Femur (tissue), 1 donor: Measurements from ENCODE around the gene EFNB2.
A peak's percentile ranks its signal among the peaks of the same experiment; 100 is the strongest.

Experiments
- DNase-seq: peaks from one replicate; pipeline ENCODE4 v3.0.0-alpha.2; 2017

Gene EFNB2

DNA sequence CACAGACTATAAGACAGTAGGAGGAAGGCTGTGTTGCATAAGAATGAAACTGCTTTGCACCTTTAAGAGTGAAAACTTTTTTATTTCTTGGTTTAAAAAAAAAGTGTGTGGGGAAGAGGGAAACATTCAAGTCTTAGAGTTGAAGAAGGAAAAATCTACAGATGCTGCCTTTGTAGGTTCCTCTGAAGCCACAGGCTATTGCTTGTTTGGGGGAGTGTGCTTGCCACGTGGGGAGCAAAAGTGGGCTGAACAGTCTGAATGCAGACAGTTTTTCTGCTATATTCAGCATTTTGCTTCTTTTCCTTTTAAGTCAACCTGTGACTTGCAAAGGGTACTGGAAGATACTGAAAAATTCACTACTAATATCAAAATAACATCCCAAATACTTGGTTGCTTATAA, 36.9 kb downstream of the EFNB2 start:
- no peak for DNase-seq

- DNase-seq: no peak
Observed at GRCh38 chr13:106498158-106498557, 37.3 kb downstream of the EFNB2 start.

- no peak for DNase-seq
Observed at GRCh38 chr13:106497079-106497478, 38.4 kb downstream of the EFNB2 start.

DNA sequence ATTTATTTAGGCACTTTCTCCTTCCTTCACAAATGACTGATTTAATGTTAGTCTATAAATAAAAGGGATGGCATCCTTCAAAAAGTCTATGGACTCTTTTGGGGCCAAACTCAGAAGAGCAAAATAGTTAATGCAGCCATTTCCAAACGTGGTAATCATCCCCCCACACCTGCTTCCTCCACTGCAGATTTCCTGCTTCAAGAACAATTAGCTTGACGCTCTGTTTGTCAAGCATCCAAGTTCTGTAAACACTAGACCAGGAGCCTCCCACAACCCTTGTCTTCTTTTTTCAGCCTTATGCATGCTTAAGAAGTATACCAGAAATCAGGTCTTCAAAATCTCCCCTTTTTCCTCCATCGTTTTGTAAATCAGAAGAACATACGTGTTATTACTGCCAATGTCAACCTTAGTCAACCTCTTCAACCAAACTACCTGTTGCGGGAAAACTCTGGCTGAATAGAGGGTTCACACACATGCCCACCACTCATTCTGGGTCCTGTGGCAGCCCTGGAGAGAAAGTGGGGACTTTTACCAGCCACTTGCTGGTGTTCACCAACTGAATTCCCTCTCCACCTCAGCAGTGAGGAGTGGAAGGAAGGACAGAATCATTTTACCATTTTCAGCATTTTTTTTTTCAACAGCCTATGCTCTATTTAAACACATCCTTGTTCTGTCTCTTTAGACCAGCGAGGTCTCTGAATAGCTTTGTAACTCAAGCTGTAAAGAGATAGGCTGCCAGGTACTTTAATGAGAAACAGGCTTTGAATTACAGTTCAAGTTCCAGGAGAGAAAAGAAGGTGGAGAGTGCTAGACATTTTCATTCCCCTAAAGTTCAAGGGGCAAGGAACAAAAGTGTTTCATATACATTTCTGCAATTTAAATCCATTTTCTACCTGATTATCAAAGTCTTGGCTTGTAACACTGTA, 39.1 kb downstream of the EFNB2 start:
- no peak for DNase-seq

GRCh38 chr13:106494936-106495335, 40.5 kb downstream of the EFNB2 start:
- DNase-seq: no peak

DNA sequence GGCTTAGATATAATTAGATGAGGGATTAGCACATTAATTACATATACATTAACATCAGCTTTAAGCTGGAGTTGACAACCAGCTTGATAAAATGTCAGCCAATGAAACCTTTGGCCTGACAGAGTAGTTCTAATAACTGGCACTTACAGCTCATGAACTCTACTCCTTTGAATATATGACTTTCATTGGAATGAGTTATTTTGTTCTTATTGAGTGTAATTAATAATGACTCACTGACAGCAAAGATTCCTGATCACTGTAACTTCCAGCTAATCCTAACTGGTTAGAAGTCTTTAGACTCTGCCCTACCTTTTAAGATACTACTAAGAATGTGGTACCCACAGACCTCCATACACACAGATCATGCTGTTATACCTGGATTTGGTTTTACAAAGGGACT, 41.0 kb downstream of the EFNB2 start:
- DNase-seq: no peak

DNA sequence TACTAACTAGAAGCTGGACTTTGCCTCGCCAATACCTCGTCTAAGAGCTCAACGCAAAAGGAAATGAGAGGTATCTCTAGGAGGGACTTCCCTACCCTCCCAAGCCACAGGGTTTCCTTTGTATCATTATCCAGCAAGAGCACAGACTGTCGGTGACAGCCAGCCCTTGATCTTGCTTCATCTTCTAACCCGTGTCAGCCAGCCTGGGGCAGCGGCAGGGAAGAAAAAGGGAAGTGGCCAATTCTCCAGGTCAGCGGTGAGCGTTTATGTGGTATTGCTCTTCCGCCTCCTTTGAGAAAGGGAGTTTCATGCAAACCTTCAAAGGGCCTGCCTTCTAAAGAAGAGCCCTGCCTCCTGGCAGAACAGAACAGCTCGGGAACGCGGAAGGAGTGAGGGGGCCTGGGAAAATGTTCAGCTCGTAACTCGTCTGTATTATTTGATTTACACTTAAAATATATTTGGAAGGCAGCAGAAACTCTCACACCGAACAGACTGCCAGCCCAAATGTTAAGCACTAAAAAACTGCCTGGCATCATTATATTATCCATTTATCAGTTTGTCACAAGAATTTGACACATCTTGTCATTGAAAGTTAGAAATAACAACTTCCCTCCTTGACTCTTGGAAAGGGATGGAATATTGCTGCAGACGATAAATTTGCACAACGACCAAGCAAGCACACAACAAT, 41.8 kb downstream of the EFNB2 start:
- DNase-seq: peak; percentile 51

GRCh38 chr13:106492588-106493475, 42.6 kb downstream of the EFNB2 start:
- no peak for DNase-seq

DNA sequence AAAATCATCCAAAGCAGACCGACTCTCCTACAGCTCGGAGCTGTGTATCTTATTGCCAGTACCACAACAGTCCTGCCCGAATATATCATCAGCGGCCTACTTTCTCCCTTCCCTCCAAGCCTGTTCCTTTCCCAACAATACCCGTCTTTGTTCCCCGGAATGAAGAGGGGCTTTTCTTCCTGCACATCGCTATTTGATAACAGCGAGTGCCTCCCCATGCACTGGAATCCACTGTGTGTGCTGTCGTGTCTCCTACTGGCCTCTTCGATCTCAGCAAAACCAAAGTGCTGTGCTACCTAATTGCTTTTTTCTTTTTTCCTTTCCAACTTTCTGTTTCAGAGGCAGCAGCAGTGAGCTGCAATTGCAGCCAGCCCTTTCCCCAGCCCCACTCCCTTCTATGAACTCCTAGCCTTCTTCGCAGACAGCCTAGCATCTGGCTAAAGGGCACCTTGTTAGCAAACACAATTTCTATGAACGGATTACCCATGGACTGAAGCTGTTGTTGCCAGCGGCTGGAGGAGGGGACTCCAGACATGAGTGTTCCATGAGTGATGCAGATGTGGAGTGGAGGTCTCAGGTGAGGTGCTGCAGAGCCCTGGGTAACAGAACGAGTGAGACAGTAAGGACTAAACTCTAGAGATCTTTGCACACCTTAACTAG, 43.4 kb downstream of the EFNB2 start:
- no peak for DNase-seq

- no peak for DNase-seq
Observed at GRCh38 chr13:106491463-106491862, 44.0 kb downstream of the EFNB2 start.

DNA sequence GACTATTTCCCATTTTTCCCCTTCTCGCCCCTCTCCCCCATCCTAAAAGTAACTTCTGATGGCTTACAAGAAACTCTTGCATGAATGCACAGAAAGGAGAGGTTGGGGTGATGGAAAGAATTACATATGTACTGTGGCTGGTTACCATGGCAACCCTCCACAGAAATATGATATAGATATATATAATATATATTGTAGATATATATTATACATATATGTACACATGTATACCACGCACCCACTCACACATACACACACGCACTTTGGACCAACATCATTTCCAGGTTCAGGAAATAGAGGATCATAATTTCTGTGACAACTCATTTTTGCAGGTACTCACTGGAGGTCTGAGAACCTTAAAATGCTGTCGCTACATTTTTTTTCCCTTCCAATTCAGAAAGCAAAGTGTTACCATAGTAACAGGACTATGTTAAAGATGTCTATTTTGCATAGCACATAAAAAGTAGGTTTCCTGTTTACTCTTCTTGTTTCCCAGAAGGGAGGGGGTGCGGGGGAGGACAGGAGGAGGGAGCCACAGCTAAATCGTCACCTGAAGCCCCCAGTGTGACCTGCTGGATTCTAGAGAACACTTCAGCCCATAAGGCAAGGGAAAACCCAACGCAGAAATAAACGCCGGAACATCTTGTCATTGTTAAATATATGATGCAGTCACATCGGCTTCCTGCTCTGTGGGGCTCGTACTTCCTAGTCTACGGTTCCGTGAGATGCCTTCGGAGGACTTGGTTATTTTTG, 44.7 kb downstream of the EFNB2 start:
- no peak for DNase-seq

GRCh38 chr13:106489849-106490568, 45.5 kb downstream of the EFNB2 start:
- no peak for DNase-seq

GRCh38 chr13:106488686-106489085, 46.8 kb downstream of the EFNB2 start:
- DNase-seq: no peak

DNA sequence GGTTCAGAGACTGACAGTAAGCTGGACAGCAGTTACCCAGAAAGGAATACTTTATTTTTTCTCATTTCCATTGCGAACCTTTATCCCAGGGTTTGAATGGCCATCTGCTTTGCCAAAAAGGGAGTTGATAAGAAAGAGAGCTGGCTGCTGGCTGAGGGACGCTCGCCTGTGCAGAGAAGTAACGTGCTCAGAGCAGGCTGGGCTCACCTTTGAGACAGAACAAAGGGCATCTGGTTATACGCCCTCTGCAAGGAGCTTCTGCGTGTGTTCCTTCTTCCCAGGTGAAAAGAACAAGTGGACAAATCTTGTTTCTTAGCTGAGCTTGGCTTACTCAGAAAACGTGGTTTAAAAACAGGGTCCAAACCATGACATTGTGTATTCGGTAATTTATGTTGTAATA, 47.4 kb downstream of the EFNB2 start:
- no peak for DNase-seq

GRCh38 chr13:106487129-106487528, 48.3 kb downstream of the EFNB2 start:
- DNase-seq: no peak

DNA sequence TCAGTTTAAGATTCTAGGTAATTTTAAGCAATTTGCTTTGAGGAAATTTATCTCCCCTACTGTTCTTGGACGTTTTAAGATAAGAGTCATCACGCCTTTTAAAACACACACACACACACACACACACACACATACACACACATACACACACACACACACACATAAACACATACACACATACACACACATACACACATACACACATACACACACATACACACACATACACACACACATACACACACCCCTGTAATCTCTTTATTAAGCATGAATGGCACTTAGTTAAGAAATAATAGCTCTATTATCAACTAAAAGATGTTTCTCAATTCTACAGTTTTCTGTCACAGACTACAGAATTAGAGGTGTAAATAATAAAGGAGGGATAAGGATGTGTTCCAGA, 49.2 kb downstream of the EFNB2 start:
- no peak for DNase-seq

DNA sequence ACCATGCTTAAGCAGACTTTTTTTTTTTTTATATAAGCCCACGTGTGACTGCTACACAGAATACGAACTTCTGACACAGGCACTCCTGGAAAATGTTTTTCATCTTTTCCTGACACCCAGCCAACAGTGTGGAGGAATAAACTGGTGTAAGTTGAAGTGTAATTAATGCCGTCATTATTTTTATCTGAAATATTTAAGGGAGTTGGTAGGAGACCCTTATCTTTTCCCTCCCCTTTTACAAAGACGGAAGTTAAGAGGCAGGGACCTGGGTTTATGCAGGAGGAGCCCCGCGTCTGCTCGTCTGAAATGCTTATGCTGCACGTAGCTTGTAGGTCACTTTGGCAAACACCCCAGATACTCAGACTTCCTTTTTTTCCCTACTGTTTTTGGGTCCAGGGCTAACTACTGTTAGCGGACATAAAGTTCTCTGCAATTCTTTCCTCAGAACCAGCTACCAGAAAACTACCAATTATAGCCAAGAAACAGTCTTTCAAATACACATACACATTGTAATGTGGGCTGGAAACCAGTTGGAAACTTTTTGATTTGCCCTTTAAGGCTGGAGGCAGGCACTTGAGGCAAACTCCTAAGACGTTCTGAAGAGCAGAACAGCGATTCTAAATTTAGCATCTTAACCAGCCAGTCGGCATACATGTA, 50.8 kb downstream of the EFNB2 start:
- peak; percentile 48 for DNase-seq

DNA sequence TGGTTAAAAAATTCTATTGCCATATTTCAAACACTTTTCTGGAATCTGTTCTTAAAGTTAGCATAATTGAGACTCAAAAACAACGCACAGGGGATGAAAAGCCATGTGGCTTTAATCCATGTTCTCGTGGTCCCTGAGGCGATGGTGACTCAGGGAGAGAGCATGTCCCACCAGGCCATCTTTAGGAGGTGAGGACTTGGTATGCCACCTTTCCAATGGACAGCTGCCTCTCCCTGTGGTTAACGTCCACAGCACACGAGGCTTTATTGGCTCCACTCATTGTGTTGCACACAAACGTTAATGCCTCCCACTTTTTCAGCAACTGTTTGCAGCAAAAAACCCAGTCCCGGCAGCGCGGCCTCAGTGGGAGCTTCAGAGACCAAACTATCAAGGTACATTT, 51.4 kb downstream of the EFNB2 start:
- no peak for DNase-seq

GRCh38 chr13:106481919-106482318, 53.5 kb downstream of the EFNB2 start:
- DNase-seq: no peak

GRCh38 chr13:106480351-106480910, 55.0 kb downstream of the EFNB2 start:
- peak; percentile 42 for DNase-seq
